ENCODE results near the gene PPP2R2C.

The PPP2R2C gene

DNA sequence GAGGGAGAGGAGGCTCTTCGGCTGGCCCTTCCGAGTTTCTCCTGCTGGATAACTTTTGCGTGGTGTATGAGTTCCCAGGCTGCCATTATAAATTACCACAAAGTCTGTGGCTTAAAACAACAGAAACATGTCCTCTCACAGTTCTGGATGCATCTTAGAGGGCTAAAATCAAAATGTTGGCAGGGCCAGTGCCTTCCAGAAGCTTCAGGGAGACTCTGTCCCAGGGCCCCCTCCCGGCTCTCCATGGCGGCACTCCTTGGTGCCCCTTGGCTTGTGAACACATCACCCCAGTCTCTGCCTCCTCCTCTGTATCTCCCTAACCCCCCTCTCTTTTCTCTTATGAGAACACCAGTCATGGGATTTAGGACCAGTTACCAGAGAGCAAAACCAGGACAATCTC lies 23.3 kb upstream of the PPP2R2C start:
- Histone ChIP-seq H3K4me1 (ENCODE audit: control insufficient read depth, insufficient read depth, low read length) (no peaks in the 10 kb centered on the region), H3K4me3 (ENCODE audit: low read depth, low read length) (no peak overlapping the region), H3K27ac (ENCODE audit: extremely low read depth, low read depth, low read length) (no peak overlapping the region), H3K36me3 (ENCODE audit: control insufficient read depth in 2 of 2, insufficient read depth in 1 of 2, low read length in 2 of 2) (no peaks in the 10 kb centered on the region), H3K9me3 (ENCODE audit: control insufficient read depth, insufficient read depth, low read depth, low read length) (no peaks in the 10 kb centered on the region)
- TF ChIP-seq ZNF426 (tag by site-specific recombination; IDR thresholded peaks at IDR 0.05) (no peak), EGR2 (tag by site-specific recombination; IDR thresholded peaks at IDR 0.05; ENCODE audit: low read depth) (no peak)
- ChIA-PET POLR2A (no interaction called here), CTCF (no interaction called here)

DNA sequence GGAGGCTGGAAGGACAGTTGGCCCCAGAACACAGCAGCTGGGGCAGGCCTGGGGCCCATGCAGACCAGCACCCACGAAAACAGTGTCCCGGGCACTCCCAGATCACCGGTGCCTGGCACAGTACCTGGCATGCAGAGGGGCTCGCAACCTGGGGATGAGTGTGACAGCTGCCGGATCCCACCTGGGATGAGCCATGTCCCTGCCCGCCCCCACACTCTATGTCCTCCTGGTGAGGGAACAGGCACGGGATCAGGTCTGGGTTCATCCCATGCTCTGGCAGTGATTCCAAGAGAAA lies 22.8 kb upstream of the PPP2R2C start:
- Histone ChIP-seq H3K36me3 (ENCODE audit: control insufficient read depth in 2 of 2, insufficient read depth in 1 of 2, low read length in 2 of 2) (no peaks in the 10 kb centered on the region), H3K4me1 (ENCODE audit: control insufficient read depth, insufficient read depth, low read length) (no peaks in the 10 kb centered on the region), H3K27ac (ENCODE audit: extremely low read depth, low read depth, low read length) (no peak overlapping the region), H3K4me3 (ENCODE audit: low read depth, low read length) (no peak overlapping the region), H3K9me3 (ENCODE audit: control insufficient read depth, insufficient read depth, low read depth, low read length) (no peaks in the 10 kb centered on the region)
- CTCF ChIA-PET: no interaction called here
- POLR2A ChIA-PET: no interaction called here
- TF ChIP-seq KLF7 (tag by site-specific recombination; IDR thresholded peaks at IDR 0.05; ENCODE audit: borderline replicate concordance) (no peak), ZNF670 (tag by site-specific recombination; IDR thresholded peaks at IDR 0.05; ENCODE audit: low read depth) (no peak), GLIS1 (tag by site-specific recombination; IDR thresholded peaks at IDR 0.05) (no peak), REST (tag by site-specific recombination; IDR thresholded peaks at IDR 0.05) (no peak), IKZF3 (tag by site-specific recombination; IDR thresholded peaks at IDR 0.05) (no peak), GLI2 (tag by site-specific recombination; IDR thresholded peaks at IDR 0.05; ENCODE audit: borderline replicate concordance, low read depth) (no peak), BCL11A (tag by site-specific recombination; IDR thresholded peaks at IDR 0.05; ENCODE audit: low read depth) (no peak), ZSCAN30 (tag by site-specific recombination; IDR thresholded peaks at IDR 0.05) (no peak), ZBTB17 (tag by site-specific recombination; IDR thresholded peaks at IDR 0.05) (no peak), RBAK (tag by site-specific recombination; IDR thresholded peaks at IDR 0.05) (no peak), ZEB2 (tag by site-specific recombination; IDR thresholded peaks at IDR 0.05) (no peak), ZNF768 (tag by site-specific recombination; IDR thresholded peaks at IDR 0.05) (no peak)
- TF ChIP-seq, protein P1, sequence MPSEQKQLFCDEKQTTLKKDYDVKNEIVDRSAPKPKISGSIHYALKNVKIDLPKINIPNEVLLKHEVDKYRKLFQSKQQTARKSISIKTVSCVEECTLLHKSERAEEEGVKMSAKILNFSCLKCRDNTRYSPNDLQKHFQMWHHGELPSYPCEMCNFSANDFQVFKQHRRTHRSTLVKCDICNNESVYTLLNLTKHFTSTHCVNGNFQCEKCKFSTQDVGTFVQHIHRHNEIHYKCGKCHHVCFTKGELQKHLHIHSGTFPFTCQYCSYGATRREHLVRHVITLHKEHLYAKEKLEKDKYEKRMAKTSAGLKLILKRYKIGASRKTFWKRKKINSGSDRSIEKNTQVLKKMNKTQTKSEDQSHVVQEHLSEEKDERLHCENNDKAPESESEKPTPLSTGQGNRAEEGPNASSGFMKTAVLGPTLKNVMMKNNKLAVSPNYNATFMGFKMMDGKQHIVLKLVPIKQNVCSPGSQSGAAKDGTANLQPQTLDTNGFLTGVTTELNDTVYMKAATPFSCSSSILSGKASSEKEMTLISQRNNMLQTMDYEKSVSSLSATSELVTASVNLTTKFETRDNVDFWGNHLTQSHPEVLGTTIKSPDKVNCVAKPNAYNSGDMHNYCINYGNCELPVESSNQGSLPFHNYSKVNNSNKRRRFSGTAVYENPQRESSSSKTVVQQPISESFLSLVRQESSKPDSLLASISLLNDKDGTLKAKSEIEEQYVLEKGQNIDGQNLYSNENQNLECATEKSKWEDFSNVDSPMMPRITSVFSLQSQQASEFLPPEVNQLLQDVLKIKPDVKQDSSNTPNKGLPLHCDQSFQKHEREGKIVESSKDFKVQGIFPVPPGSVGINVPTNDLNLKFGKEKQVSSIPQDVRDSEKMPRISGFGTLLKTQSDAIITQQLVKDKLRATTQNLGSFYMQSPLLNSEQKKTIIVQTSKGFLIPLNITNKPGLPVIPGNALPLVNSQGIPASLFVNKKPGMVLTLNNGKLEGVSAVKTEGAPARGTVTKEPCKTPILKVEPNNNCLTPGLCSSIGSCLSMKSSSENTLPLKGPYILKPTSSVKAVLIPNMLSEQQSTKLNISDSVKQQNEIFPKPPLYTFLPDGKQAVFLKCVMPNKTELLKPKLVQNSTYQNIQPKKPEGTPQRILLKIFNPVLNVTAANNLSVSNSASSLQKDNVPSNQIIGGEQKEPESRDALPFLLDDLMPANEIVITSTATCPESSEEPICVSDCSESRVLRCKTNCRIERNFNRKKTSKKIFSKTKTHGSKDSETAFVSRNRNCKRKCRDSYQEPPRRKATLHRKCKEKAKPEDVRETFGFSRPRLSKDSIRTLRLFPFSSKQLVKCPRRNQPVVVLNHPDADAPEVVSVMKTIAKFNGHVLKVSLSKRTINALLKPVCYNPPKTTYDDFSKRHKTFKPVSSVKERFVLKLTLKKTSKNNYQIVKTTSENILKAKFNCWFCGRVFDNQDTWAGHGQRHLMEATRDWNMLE (tag by site-specific recombination; conservative IDR thresholded peaks at IDR 0.05; ENCODE audit: low read depth): no peak
- TF ChIP-seq, protein P2, sequence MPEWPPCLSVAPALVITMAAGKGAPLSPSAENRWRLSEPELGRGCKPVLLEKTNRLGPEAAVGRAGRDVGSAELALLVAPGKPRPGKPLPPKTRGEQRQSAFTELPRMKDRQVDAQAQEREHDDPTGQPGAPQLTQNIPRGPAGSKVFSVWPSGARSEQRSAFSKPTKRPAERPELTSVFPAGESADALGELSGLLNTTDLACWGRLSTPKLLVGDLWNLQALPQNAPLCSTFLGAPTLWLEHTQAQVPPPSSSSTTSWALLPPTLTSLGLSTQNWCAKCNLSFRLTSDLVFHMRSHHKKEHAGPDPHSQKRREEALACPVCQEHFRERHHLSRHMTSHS (tag by site-specific recombination; IDR thresholded peaks at IDR 0.05): no peak
- TF ChIP-seq, protein P3, sequence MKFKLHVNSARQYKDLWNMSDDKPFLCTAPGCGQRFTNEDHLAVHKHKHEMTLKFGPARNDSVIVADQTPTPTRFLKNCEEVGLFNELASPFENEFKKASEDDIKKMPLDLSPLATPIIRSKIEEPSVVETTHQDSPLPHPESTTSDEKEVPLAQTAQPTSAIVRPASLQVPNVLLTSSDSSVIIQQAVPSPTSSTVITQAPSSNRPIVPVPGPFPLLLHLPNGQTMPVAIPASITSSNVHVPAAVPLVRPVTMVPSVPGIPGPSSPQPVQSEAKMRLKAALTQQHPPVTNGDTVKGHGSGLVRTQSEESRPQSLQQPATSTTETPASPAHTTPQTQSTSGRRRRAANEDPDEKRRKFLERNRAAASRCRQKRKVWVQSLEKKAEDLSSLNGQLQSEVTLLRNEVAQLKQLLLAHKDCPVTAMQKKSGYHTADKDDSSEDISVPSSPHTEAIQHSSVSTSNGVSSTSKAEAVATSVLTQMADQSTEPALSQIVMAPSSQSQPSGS (tag by site-specific recombination; IDR thresholded peaks at IDR 0.05; ENCODE audit: low read depth): no peak
- TF ChIP-seq, protein P4, sequence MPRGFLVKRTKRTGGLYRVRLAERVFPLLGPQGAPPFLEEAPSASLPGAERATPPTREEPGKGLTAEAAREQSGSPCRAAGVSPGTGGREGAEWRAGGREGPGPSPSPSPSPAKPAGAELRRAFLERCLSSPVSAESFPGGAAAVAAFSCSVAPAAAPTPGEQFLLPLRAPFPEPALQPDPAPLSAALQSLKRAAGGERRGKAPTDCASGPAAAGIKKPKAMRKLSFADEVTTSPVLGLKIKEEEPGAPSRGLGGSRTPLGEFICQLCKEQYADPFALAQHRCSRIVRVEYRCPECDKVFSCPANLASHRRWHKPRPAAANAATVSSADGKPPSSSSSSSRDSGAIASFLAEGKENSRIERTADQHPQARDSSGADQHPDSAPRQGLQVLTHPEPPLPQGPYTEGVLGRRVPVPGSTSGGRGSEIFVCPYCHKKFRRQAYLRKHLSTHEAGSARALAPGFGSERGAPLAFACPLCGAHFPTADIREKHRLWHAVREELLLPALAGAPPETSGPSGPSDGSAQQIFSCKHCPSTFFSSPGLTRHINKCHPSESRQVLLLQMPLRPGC (tag by site-specific recombination; IDR thresholded peaks at IDR 0.05): no peak
